GM18873 (cell line): ENCODE results near the gene CAMK2B.

Source experiments
- ATAC-seq: cut with Tn5 transposase; IDR thresholded peaks from one replicate; pipeline ENCODE4 v1.9.1; 2021; ENCODE audit warnings: mild to moderate bottlenecking, moderate library complexity, moderate number of reproducible peaks; ENCODE audit not compliant: unreplicated experiment, low FRiP score

The CAMK2B gene

GRCh38 chr7:44220358-44221112 lies 104.9 kb downstream of the CAMK2B start:
- no peak for ATAC-seq

GRCh38 chr7:44220046-44220357 lies 105.4 kb downstream of the CAMK2B start:
- no peak for ATAC-seq

- no peak for ATAC-seq
Observed at GRCh38 chr7:44219371-44220045, 105.9 kb downstream of the CAMK2B start.

- no peak for ATAC-seq
Observed at GRCh38 chr7:44218418-44219201, 106.8 kb downstream of the CAMK2B start.

- ATAC-seq, result no peak
Observed at GRCh38 chr7:44217852-44218402, 107.5 kb downstream of the CAMK2B start.

- ATAC-seq, result no peak
Observed at GRCh38 chr7:44217223-44217714, 108.1 kb downstream of the CAMK2B start.

- ATAC-seq, result no peak
Observed at GRCh38 chr7:44216521-44217222, 108.7 kb downstream of the CAMK2B start.

GRCh38 chr7:44216019-44216418 lies 109.4 kb downstream of the CAMK2B start:
- ATAC-seq, result no peak

- ATAC-seq, result no peak
Observed at GRCh38 chr7:44215531-44215930, 109.9 kb downstream of the CAMK2B start.

- no peak for ATAC-seq
Observed at GRCh38 chr7:44213877-44214388, 111.5 kb downstream of the CAMK2B start.

GRCh38 chr7:44213206-44213876 lies 112.1 kb downstream of the CAMK2B start:
- no peak for ATAC-seq

GRCh38 chr7:44212581-44213184 lies 112.7 kb downstream of the CAMK2B start:
- no peak for ATAC-seq

GRCh38 chr7:44212018-44212417 lies 113.4 kb downstream of the CAMK2B start:
- no peak for ATAC-seq

GRCh38 chr7:44211126-44211675 lies 114.2 kb downstream of the CAMK2B start:
- no peak for ATAC-seq

GRCh38 chr7:44210107-44210506 lies 115.3 kb downstream of the CAMK2B start:
- ATAC-seq, result no peak

- ATAC-seq, result no peak
Observed at GRCh38 chr7:44208085-44208484, 117.3 kb downstream of the CAMK2B start.

GRCh38 chr7:44206008-44206407 lies 119.4 kb downstream of the CAMK2B start:
- ATAC-seq, result no peak

GRCh38 chr7:44201813-44202212 lies 123.6 kb downstream of the CAMK2B start:
- no peak for ATAC-seq
